IPS DF 6.9 (cell line): ENCODE measurements around the gene GATA6.
A peak's percentile ranks its signal among the peaks of the same experiment; 100 is the strongest.

ENCODE experiments used
- DNase-seq: peaks from one replicate; pipeline ENCODE4 v3.0.0-alpha.2; 2013; ENCODE audit warnings: low read depth, low spot score
- H3K27ac ChIP-seq: one replicate; pipeline ENCODE4 v1.5.1; 2013; ENCODE audit warnings: low read length, control low read depth
- H3K27me3 ChIP-seq: 2 replicates; pipeline ENCODE4 v1.6.1; 2013; ENCODE audit warnings: mild to moderate bottlenecking, low read length; ENCODE audit not compliant: control insufficient read depth, insufficient read depth
- H3K36me3 ChIP-seq: 2 replicates; pipeline ENCODE4 v1.6.1; 2013; ENCODE audit warnings: low read length; ENCODE audit not compliant: control insufficient read depth, insufficient read depth
- H3K4me1 ChIP-seq: 2 replicates; pipeline ENCODE4 v1.6.1; 2013; ENCODE audit warnings: low read length; ENCODE audit not compliant: control insufficient read depth, insufficient read depth
- H3K4me3 ChIP-seq: 2 replicates; pipeline ENCODE4 v1.5.1; 2013; ENCODE audit warnings: mild to moderate bottlenecking, low read length
- H3K9me3 ChIP-seq: 2 replicates; pipeline ENCODE4 v1.6.1; 2013; ENCODE audit warnings: low read length, inconsistent platforms; ENCODE audit not compliant: control insufficient read depth, insufficient read depth
- WGBS: extraction: QIAGEN DNeasy Blood & Tissue Kit; methylation state at CpG from one replicate; pipeline ENCODE4 v1.1.7; 2013; ENCODE audit warnings: mixed read lengths, missing lambda C conversion rate; ENCODE audit not compliant: insufficient read length, insufficient coverage; 5-methylcytosine and 5-hydroxymethylcytosine counted together

GATA6 gene

GRCh38 chr18:22166069-22166950, 3.1 kb upstream of the GATA6 start:
- peaks cover 78% of the 10 kb centered on the region for H3K27me3 ChIP-seq
- peaks cover 5% of the 10 kb centered on the region for H3K4me1 ChIP-seq
- no peak for DNase-seq
- H3K27ac ChIP-seq, result no peak overlapping the region
- no peak overlapping the region for H3K4me3 ChIP-seq
- whole genome bisulfite sequencing, result no CpG with 5 or more reads among the region's 46 CpGs
- no peaks in the 10 kb centered on the region; the same call in 1 of the 2 replicates for H3K9me3 ChIP-seq
- H3K36me3 ChIP-seq, result no peaks in the 10 kb centered on the region

- WGBS, result no CpG with 5 or more reads among the region's 25 CpGs
- peaks cover 84% of the 10 kb centered on the region for H3K27me3 ChIP-seq
- no peak for DNase-seq
- no peak overlapping the region for H3K4me3 ChIP-seq
- H3K36me3 ChIP-seq, result no peaks in the 10 kb centered on the region
- H3K27ac ChIP-seq, result no peak overlapping the region
- peaks cover 7% of the 10 kb centered on the region for H3K4me1 ChIP-seq
- H3K9me3 ChIP-seq, result no peaks in the 10 kb centered on the region; the same call in 1 of the 2 replicates
These were observed 2.3 kb upstream of the GATA6 start for GRCh38 chr18:22167091-22167470.

- no peaks in the 10 kb centered on the region; the same call in 1 of the 2 replicates for H3K9me3 ChIP-seq
- peak overlapping the region; percentile 16; the same call in 1 of the 2 replicates for H3K4me3 ChIP-seq
- H3K36me3 ChIP-seq, result no peaks in the 10 kb centered on the region
- WGBS, result no CpG with 5 or more reads among the region's 34 CpGs
- no peak overlapping the region for H3K27ac ChIP-seq
- peaks cover 7% of the 10 kb centered on the region for H3K4me1 ChIP-seq
- H3K27me3 ChIP-seq, result peaks cover 88% of the 10 kb centered on the region
- DNase-seq, result no peak
These were observed 1.7 kb upstream of the GATA6 start for GRCh38 chr18:22167471-22168241.

- Histone ChIP-seq H3K36me3 (no peaks in the 10 kb centered on the region), H3K27ac (no peak overlapping the region), H3K27me3 (peaks cover 88% of the 10 kb centered on the region), H3K4me3 (peak overlapping the region; percentile 64; the same call in 1 of the 2 replicates), H3K9me3 (no peaks in the 10 kb centered on the region; the same call in 1 of the 2 replicates), H3K4me1 (peaks cover 7% of the 10 kb centered on the region)
- no peak for DNase-seq
- WGBS, result no CpG with 5 or more reads among the region's 36 CpGs
These were observed 948 bp upstream of the GATA6 start for GRCh38 chr18:22168360-22168921.

- Histone ChIP-seq H3K27me3 (peaks cover 87% of the 10 kb centered on the region), H3K4me3 (peak overlapping the region; percentile 64; the same call in 1 of the 2 replicates), H3K4me1 (peaks cover 7% of the 10 kb centered on the region), H3K36me3 (no peaks in the 10 kb centered on the region), H3K9me3 (no peaks in the 10 kb centered on the region), H3K27ac (no peak overlapping the region)
- no peak for DNase-seq
- WGBS, result no CpG with 5 or more reads among the region's 49 CpGs
These were observed 566 bp downstream of the GATA6 start for GRCh38 chr18:22169889-22170420.

- peak overlapping the region; percentile 64; the same call in 1 of the 2 replicates for H3K4me3 ChIP-seq
- no peak overlapping the region for H3K27ac ChIP-seq
- peaks cover 7% of the 10 kb centered on the region for H3K4me1 ChIP-seq
- H3K27me3 ChIP-seq, result peaks cover 87% of the 10 kb centered on the region
- WGBS, result no CpG with 5 or more reads among the region's 66 CpGs
- DNase-seq, result no peak
- H3K36me3 ChIP-seq, result no peaks in the 10 kb centered on the region
- no peaks in the 10 kb centered on the region for H3K9me3 ChIP-seq
These were observed 1.2 kb downstream of the GATA6 start for GRCh38 chr18:22170421-22171257.

- Histone ChIP-seq H3K27ac (no peak overlapping the region), H3K27me3 (peaks cover 84% of the 10 kb centered on the region)
These were observed 2.1 kb downstream of the GATA6 start for GRCh38 chr18:22171258-22172119.

GRCh38 chr18:22172120-22172582, 2.8 kb downstream of the GATA6 start:
- H3K4me1 ChIP-seq, result peaks cover 6% of the 10 kb centered on the region
- DNase-seq, result no peak
- peaks cover 83% of the 10 kb centered on the region for H3K27me3 ChIP-seq
- H3K36me3 ChIP-seq, result no peaks in the 10 kb centered on the region
- no peak overlapping the region for H3K4me3 ChIP-seq
- no peaks in the 10 kb centered on the region for H3K9me3 ChIP-seq
- no peak overlapping the region for H3K27ac ChIP-seq
- no CpG with 5 or more reads among the region's 34 CpGs for WGBS

More at GRCh38 chr18:22171258-22172119, 2.1 kb downstream of the GATA6 start:
- Histone ChIP-seq H3K4me3 (peak overlapping the region; percentile 6; the same call in 1 of the 2 replicates), H3K4me1 (peaks cover 6% of the 10 kb centered on the region), H3K9me3 (no peaks in the 10 kb centered on the region), H3K36me3 (no peaks in the 10 kb centered on the region)
- no CpG with 5 or more reads among the region's 120 CpGs for WGBS
- no peak for DNase-seq

- H3K4me1 ChIP-seq, result peaks cover 6% of the 10 kb centered on the region
- no peaks in the 10 kb centered on the region for H3K36me3 ChIP-seq
- no peak overlapping the region for H3K27ac ChIP-seq
- DNase-seq, result no peak
- whole genome bisulfite sequencing, result no CpG with 5 or more reads among the region's 7 CpGs
- H3K27me3 ChIP-seq, result peaks cover 83% of the 10 kb centered on the region
- H3K9me3 ChIP-seq, result no peaks in the 10 kb centered on the region
- H3K4me3 ChIP-seq, result no peak overlapping the region
These were observed 3.2 kb downstream of the GATA6 start for GRCh38 chr18:22172594-22173049.
